Activated CD8-positive, alpha-beta T cell treated with anti-CD3 and anti-CD28 coated beads for 36 hours (primary cell): Measurements from ENCODE around the gene SLC66A3. TPM values are rescaled to one million over a fixed set of nuclear protein-coding genes. Genes with fewer than 3 reads are reported as not detected.

Experiments used
- ATAC-seq: fragments of 200-7000 bp; cut with Tn5 transposase; one replicate; pipeline ENCODE4 v1.10.0; 2021; ENCODE audit warnings: mild to moderate bottlenecking, moderate library complexity
- CTCF ChIA-PET: fragments of 350-600 bp; sonication (Branson Sonifier 250); formaldehyde crosslinking; loops from one replicate; lab custom pipeline; 2021; ENCODE audit warnings: antibody characterized with exemption; lab: Charles Lee
- POLR2A ChIA-PET: fragments of 350-600 bp; sonication (Branson Sonifier 250); formaldehyde crosslinking; loops from one replicate; lab custom pipeline; 2021; ENCODE audit warnings: antibody characterized with exemption; lab: Charles Lee
- DNase-seq: peaks from one replicate; pipeline ENCODE4 v3.0.0-alpha.2; 2020
- H3K27ac Mint-ChIP-seq: one replicate; pipeline ENCODE4 v1.8.0; 2021; ENCODE audit warnings: mild to moderate bottlenecking, mixed read lengths
- H3K27me3 Mint-ChIP-seq: one replicate; pipeline ENCODE4 v1.8.0; 2021; ENCODE audit warnings: mixed read lengths
- H3K36me3 Mint-ChIP-seq: one replicate; pipeline ENCODE4 v1.8.0; 2021; ENCODE audit warnings: low read depth, mixed read lengths
- H3K4me1 Mint-ChIP-seq: one replicate; pipeline ENCODE4 v1.8.0; 2021; ENCODE audit warnings: low read depth, mixed read lengths
- H3K4me3 Mint-ChIP-seq: one replicate; pipeline ENCODE4 v1.8.0; 2021; ENCODE audit warnings: mild to moderate bottlenecking, moderate library complexity, mixed read lengths
- H3K9me3 Mint-ChIP-seq: one replicate; pipeline ENCODE4 v1.8.0; 2021; ENCODE audit warnings: mixed read lengths
- intact Hi-C: fragments of 100-400 bp; cut with micrococcal nuclease; formaldehyde crosslinking; loops from one replicate; pipeline ENCODE4 v1.10.0; 2022
- total RNA-seq, 2 experiments: library from RNA; stranded (reverse); gene quantifications; one replicate each; pipeline ENCODE4 v1.2.3, GENCODE V29; 2021
- TF ChIP-seq, protein P1 (sequence below): fragments of 200-600 bp; IDR thresholded peaks from one replicate; pipeline ENCODE4 v1.8.0; 2022; ENCODE audit warnings: antibody characterized with exemption, mild to moderate bottlenecking

The SLC66A3 gene
- total RNA-seq: 10 to 100 TPM; 10.4 to 10.6 TPM

GRCh38 chr2:11155381-11156035 is at the start of gene SLC66A3:
TSS of gene SLC66A3 (plus strand) at chr2:11155467. CDS start at chr2:11155547, 80 bp downstream.
- no peaks in the 10 kb centered on the region for H3K36me3 Mint-ChIP-seq
- intact Hi-C loops: no loop called here
- H3K9me3 Mint-ChIP-seq: no peaks in the 10 kb centered on the region
- TF ChIP-seq, protein P1, sequence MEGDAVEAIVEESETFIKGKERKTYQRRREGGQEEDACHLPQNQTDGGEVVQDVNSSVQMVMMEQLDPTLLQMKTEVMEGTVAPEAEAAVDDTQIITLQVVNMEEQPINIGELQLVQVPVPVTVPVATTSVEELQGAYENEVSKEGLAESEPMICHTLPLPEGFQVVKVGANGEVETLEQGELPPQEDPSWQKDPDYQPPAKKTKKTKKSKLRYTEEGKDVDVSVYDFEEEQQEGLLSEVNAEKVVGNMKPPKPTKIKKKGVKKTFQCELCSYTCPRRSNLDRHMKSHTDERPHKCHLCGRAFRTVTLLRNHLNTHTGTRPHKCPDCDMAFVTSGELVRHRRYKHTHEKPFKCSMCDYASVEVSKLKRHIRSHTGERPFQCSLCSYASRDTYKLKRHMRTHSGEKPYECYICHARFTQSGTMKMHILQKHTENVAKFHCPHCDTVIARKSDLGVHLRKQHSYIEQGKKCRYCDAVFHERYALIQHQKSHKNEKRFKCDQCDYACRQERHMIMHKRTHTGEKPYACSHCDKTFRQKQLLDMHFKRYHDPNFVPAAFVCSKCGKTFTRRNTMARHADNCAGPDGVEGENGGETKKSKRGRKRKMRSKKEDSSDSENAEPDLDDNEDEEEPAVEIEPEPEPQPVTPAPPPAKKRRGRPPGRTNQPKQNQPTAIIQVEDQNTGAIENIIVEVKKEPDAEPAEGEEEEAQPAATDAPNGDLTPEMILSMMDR: no peak
- peak within 1 kb of the TSS; percentile 86 for H3K27ac Mint-ChIP-seq
- peak; percentile 78 for DNase-seq
- no peaks in the 10 kb centered on the region for H3K27me3 Mint-ChIP-seq
- H3K4me1 Mint-ChIP-seq: peaks cover 17% of the 10 kb centered on the region
- ATAC-seq: peak; percentile 75
- POLR2A ChIA-PET: interaction anchor here (0.6 to 1.0 kb wide), 5 partner anchors 9 to 310 kb away, joined by 3 to 6 read pairs (median 4); partner anchors contain the start of gene E2F6
- H3K4me3 Mint-ChIP-seq: peak within 1 kb of the TSS; percentile 77
- CTCF ChIA-PET: interaction anchor here (1.0 to 7.1 kb wide), 3 partner anchors 23 to 429 kb away, joined by 3 to 52 read pairs (median 4); a partner anchor contains a TSS

GRCh38 chr2:11109002-11109401 is 46.3 kb upstream of the SLC66A3 start:
- no peak for ATAC-seq
- Mint-ChIP-seq H3K27me3 (no peaks in the 10 kb centered on the region), H3K4me3 (no peak overlapping the region), H3K4me1 (peaks cover 6% of the 10 kb centered on the region), H3K9me3 (peaks cover 1% of the 10 kb centered on the region), H3K27ac (no peak overlapping the region), H3K36me3 (no peaks in the 10 kb centered on the region)
- no peak for DNase-seq
- TF ChIP-seq, protein P1: no peak
- ChIA-PET CTCF (no interaction called here), POLR2A (no interaction called here)
- intact Hi-C loops: no loop called here

GRCh38 chr2:11112870-11113428 is 42.3 kb upstream of the SLC66A3 start:
- CTCF ChIA-PET: no interaction called here
- H3K27me3 Mint-ChIP-seq: peaks cover 3% of the 10 kb centered on the region
- intact Hi-C loops: no loop called here
- H3K27ac Mint-ChIP-seq: no peak overlapping the region
- no peaks in the 10 kb centered on the region for H3K36me3 Mint-ChIP-seq
- POLR2A ChIA-PET: no interaction called here
- no peaks in the 10 kb centered on the region for H3K4me1 Mint-ChIP-seq
- H3K9me3 Mint-ChIP-seq: peaks cover 1% of the 10 kb centered on the region
- DNase-seq (no peak), ATAC-seq (no peak)
- TF ChIP-seq, protein P1: no peak
- no peak overlapping the region for H3K4me3 Mint-ChIP-seq

DNA sequence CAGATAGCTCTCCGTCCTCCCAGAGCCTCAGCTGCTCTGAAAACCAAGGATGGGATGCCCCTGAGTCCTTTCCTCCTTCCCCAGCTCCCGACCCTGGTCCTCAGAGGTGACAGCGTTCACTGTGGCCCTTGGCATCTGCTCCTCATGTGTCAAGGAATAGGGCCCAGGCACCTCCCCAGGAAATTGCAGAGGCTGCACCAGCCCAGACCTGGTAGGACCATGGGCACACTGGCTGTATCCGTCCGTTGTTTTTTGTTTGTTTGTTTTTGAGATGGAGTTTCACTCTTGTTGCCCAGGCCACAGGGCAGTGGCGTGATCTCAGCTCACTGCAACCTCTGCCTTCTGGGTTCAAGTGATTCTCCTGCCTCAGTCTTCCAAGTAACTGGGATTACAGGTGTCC is 37.5 kb upstream of the SLC66A3 start:
- H3K36me3 Mint-ChIP-seq: no peaks in the 10 kb centered on the region
- CTCF ChIA-PET: interaction anchor here (0.8 to 1.4 kb wide), 3 partner anchors 14 to 285 kb away, joined by 3 to 4 read pairs (median 4); a partner anchor contains a TSS
- POLR2A ChIA-PET: no interaction called here
- TF ChIP-seq, protein P1: no peak
- H3K4me3 Mint-ChIP-seq: no peak overlapping the region
- H3K27ac Mint-ChIP-seq: no peak overlapping the region
- no peaks in the 10 kb centered on the region for H3K4me1 Mint-ChIP-seq
- DNase-seq: no peak
- no peak for ATAC-seq
- intact Hi-C loops: no loop called here
- H3K9me3 Mint-ChIP-seq: peaks cover 1% of the 10 kb centered on the region
- peaks cover 3% of the 10 kb centered on the region for H3K27me3 Mint-ChIP-seq

DNA sequence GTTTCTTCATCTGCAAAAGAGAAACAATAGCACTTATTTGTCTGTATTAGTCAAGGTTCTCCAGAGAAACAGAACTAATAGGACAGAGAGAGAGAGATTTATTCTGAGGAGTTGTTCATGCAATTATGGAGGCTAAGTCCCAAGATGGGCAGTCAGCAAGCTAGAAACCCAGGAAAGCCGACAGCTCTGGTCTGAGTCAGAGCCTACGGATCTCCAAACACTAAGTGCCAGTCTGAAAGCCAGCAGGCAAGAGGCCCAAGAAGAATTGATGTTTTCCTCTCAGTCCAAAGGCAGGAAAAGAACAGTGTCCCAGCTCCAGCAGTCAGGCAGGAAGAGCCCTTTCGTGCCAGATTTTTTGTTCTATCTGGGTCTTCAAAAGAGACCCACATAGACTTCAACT is 36.5 kb upstream of the SLC66A3 start:
- H3K4me3 Mint-ChIP-seq: no peak overlapping the region
- no peak for ATAC-seq
- ChIA-PET POLR2A (no interaction called here), CTCF (interaction anchor here (15.9 kb wide), 1 partner anchor 285 kb away, joined by 248 read pairs; no protein-coding TSS in a partner anchor)
- TF ChIP-seq, protein P1: no peak
- intact Hi-C loops: no loop called here
- H3K4me1 Mint-ChIP-seq: no peaks in the 10 kb centered on the region
- H3K27ac Mint-ChIP-seq: no peak overlapping the region
- H3K9me3 Mint-ChIP-seq: no peaks in the 10 kb centered on the region
- H3K27me3 Mint-ChIP-seq: peaks cover 3% of the 10 kb centered on the region
- DNase-seq: no peak
- H3K36me3 Mint-ChIP-seq: no peaks in the 10 kb centered on the region
